Right renal pelvis (tissue), 4 donors: ENCODE data around the gene MACROD2. TPM values are rescaled to one million over a fixed set of nuclear protein-coding genes. Genes with fewer than 3 reads are reported as not detected.
"Not testable (repeated sequence)": the region's sequence is repeated elsewhere in the genome, so short reads cannot be mapped to it uniquely, and the experiment has no call there.

Experiments used
- DNase-seq, 4 donors: peaks; one replicate each; pipeline ENCODE4 v3.0.0-alpha.2; 2013; ENCODE audit warnings: low read depth in 4 of 4, low spot score in 3 of 4, missing footprints in 1 of 4
- polyA plus RNA-seq, 4 donors: library from polyadenylated mRNA; unstranded; fragments of 120-200 nt; gene quantifications; one replicate each; pipeline ENCODE4 v1.2.1, GENCODE V29; 2013; ENCODE audit not compliant: insufficient read length in 4 of 4

Gene MACROD2
- polyA plus RNA-seq, 4 donors = 12.4 to 14.4 (median 13.6) TPM

GRCh38 chr20:14245368-14245970 lies 250.2 kb downstream of the MACROD2 start:
- no peak for DNase-seq

- no peak for DNase-seq
Observed at GRCh38 chr20:14259689-14260088, 264.4 kb downstream of the MACROD2 start.

- no peak for DNase-seq
Observed at GRCh38 chr20:14260367-14260766, 265.1 kb downstream of the MACROD2 start.

- DNase-seq = no peak
Observed at GRCh38 chr20:14264869-14265268, 269.6 kb downstream of the MACROD2 start.

- DNase-seq = no peak
Observed at GRCh38 chr20:14266246-14266645, 270.9 kb downstream of the MACROD2 start.

- DNase-seq = not testable (repeated sequence)
Observed at GRCh38 chr20:14270751-14271150, 275.4 kb downstream of the MACROD2 start.

GRCh38 chr20:14282140-14282539 lies 286.8 kb downstream of the MACROD2 start:
- no peak for DNase-seq

GRCh38 chr20:14284443-14284842 lies 289.1 kb downstream of the MACROD2 start:
- no peak for DNase-seq

- no peak for DNase-seq
Observed at GRCh38 chr20:14288341-14289330, 293.3 kb downstream of the MACROD2 start.

- no peak for DNase-seq
Observed at GRCh38 chr20:14291502-14291901, 296.2 kb downstream of the MACROD2 start.

GRCh38 chr20:14295238-14295637 lies 299.9 kb downstream of the MACROD2 start:
- DNase-seq = no peak

- no peak for DNase-seq
Observed at GRCh38 chr20:14295770-14296309, 300.5 kb downstream of the MACROD2 start.

- DNase-seq = no peak
Observed at GRCh38 chr20:14299831-14300230, 304.5 kb downstream of the MACROD2 start.

- DNase-seq = no peak
Observed at GRCh38 chr20:14303106-14303505, 307.8 kb downstream of the MACROD2 start.

GRCh38 chr20:14303651-14304050 lies 308.3 kb downstream of the MACROD2 start:
- no peak for DNase-seq

GRCh38 chr20:14304472-14304871 lies 309.2 kb downstream of the MACROD2 start:
- DNase-seq = no peak

GRCh38 chr20:14307956-14308355 lies 312.6 kb downstream of the MACROD2 start:
- no peak for DNase-seq

GRCh38 chr20:14310977-14311627 lies 315.8 kb downstream of the MACROD2 start:
- no peak for DNase-seq

- no peak for DNase-seq
Observed at GRCh38 chr20:14312001-14312400, 316.7 kb downstream of the MACROD2 start.

GRCh38 chr20:14313341-14314020 lies 318.2 kb downstream of the MACROD2 start:
- no peak for DNase-seq
